Ishikawa (cell line): ENCODE measurements around the gene KRT31.

ENCODE experiments used
- CEBPB ChIP-seq: IDR thresholded peaks from 2 replicates; pipeline ENCODE4 v1.6.1; 2012
- CREB1 ChIP-seq: IDR thresholded peaks from 2 replicates; pipeline ENCODE4 v1.6.1; 2012; ENCODE audit warnings: low read depth
- EGR1 ChIP-seq: IDR thresholded peaks from 2 replicates; pipeline ENCODE4 v1.6.1; 2012
- EP300 ChIP-seq: IDR thresholded peaks from 2 replicates; pipeline ENCODE4 v1.6.1; 2012; ENCODE audit warnings: borderline replicate concordance
- FOXM1 ChIP-seq: IDR thresholded peaks from 2 replicates; pipeline ENCODE4 v1.6.1; 2012; ENCODE audit warnings: low read depth, borderline replicate concordance
- NFIC ChIP-seq: IDR thresholded peaks from 2 replicates; pipeline ENCODE4 v1.6.1; 2012
- RAD21 ChIP-seq: IDR thresholded peaks from 2 replicates; pipeline ENCODE4 v1.6.1; 2012; ENCODE audit warnings: low read depth
- REST ChIP-seq: IDR thresholded peaks from 2 replicates; pipeline ENCODE4 v1.6.1; 2012; ENCODE audit warnings: low read depth, mild to moderate bottlenecking
- TAF1 ChIP-seq: IDR thresholded peaks from 2 replicates; pipeline ENCODE4 v1.6.1; 2012; ENCODE audit warnings: low read depth, mild to moderate bottlenecking
- TCF12 ChIP-seq: IDR thresholded peaks from 2 replicates; pipeline ENCODE4 v1.6.1; 2012; ENCODE audit warnings: low read depth
- TEAD4 ChIP-seq: IDR thresholded peaks from 2 replicates; pipeline ENCODE4 v1.6.1; 2012
- YY1 ChIP-seq: IDR thresholded peaks from 2 replicates; pipeline ENCODE4 v1.6.1; 2012; ENCODE audit warnings: low read depth
- ZBTB7A ChIP-seq: IDR thresholded peaks from 2 replicates; pipeline ENCODE4 v1.6.1; 2012; ENCODE audit warnings: low read depth
- TF ChIP-seq, protein P1 (sequence below): IDR thresholded peaks from 2 replicates; pipeline ENCODE4 v1.6.1; 2012
- TF ChIP-seq, protein P2 (sequence below): IDR thresholded peaks from 2 replicates; pipeline ENCODE4 v1.6.1; 2012

KRT31 gene

DNA sequence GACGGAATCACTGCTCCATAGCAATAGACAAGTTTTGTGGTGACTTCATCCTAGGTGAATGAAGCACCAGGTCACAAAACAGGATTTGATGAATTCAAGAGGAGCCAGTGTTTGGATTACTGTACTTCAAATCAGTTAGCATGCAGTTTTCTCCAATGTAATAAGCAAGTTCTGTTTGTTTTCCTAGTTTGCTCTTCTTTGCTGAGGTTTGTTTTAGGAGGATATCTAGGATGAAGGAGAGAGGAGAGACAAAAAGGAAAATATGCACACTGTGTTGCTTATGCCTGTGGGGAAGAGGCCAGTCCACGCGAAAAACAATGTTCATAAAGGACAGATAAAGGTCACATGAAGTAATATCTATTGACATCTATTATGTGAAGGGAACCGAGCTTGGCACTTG, 18.0 kb upstream of the KRT31 start:
- TF ChIP-seq YY1 = no peak
- no peak for TF ChIP-seq RAD21
- TF ChIP-seq NFIC = no peak
- no peak for TF ChIP-seq EGR1
- TF ChIP-seq, protein P1, sequence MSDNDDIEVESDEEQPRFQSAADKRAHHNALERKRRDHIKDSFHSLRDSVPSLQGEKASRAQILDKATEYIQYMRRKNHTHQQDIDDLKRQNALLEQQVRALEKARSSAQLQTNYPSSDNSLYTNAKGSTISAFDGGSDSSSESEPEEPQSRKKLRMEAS = no peak

- TF ChIP-seq RAD21 (no peak), FOXM1 (no peak), REST (no peak), EGR1 (no peak), TEAD4 (no peak)
- TF ChIP-seq, protein P2, sequence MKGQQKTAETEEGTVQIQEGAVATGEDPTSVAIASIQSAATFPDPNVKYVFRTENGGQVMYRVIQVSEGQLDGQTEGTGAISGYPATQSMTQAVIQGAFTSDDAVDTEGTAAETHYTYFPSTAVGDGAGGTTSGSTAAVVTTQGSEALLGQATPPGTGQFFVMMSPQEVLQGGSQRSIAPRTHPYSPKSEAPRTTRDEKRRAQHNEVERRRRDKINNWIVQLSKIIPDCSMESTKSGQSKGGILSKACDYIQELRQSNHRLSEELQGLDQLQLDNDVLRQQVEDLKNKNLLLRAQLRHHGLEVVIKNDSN = no peak
These were observed 16.6 kb upstream of the KRT31 start for GRCh38 chr17:41413982-41414381.

- TF ChIP-seq REST (no peak), TCF12 (no peak), EP300 (no peak), RAD21 (no peak), ZBTB7A (no peak), EGR1 (no peak), YY1 (no peak), CEBPB (no peak), NFIC (no peak), FOXM1 (no peak), CREB1 (no peak), TAF1 (no peak), TEAD4 (no peak)
- TF ChIP-seq, protein P1 = no peak
- TF ChIP-seq, protein P2 = no peak
These were observed 16.0 kb upstream of the KRT31 start for GRCh38 chr17:41413353-41413957.

GRCh38 chr17:41411072-41411840, 13.8 kb upstream of the KRT31 start:
- TF ChIP-seq ZBTB7A (no peak), EGR1 (no peak), EP300 (no peak), REST (no peak), TCF12 (no peak), FOXM1 (no peak), TAF1 (no peak)
- TF ChIP-seq, protein P2 = no peak
- TF ChIP-seq, protein P1 = no peak
